Chondrocyte (in vitro differentiated cells): Measurements from ENCODE around the gene CEP44. TPM values are rescaled to one million over a fixed set of nuclear protein-coding genes. Genes with fewer than 3 reads are reported as not detected.
"Not testable (repeated sequence)": the region's sequence is repeated elsewhere in the genome, so short reads cannot be mapped to it uniquely, and the experiment has no call there.

Source experiments
- DNase-seq: peaks from one replicate; pipeline ENCODE4 v3.0.0; 2021; ENCODE audit warnings: mixed read lengths, low spot score
- H3K27ac Mint-ChIP-seq: one replicate; pipeline ENCODE4 v1.8.0; 2021; ENCODE audit warnings: mild to moderate bottlenecking, moderate library complexity, mixed read lengths; ENCODE audit not compliant: unreplicated experiment
- H3K27me3 Mint-ChIP-seq: 2 replicates; pipeline ENCODE4 v1.8.0; 2021; ENCODE audit warnings: low read depth, mixed read lengths
- H3K36me3 Mint-ChIP-seq: 2 replicates; pipeline ENCODE4 v1.8.0; 2021; ENCODE audit warnings: low read depth, mixed read lengths
- H3K4me1 Mint-ChIP-seq: 2 replicates; pipeline ENCODE4 v1.8.0; 2021; ENCODE audit warnings: low read depth, mild to moderate bottlenecking, mixed read lengths
- H3K4me3 Mint-ChIP-seq: one replicate; pipeline ENCODE4 v1.8.0; 2021; ENCODE audit warnings: mild to moderate bottlenecking, moderate library complexity, mixed read lengths; ENCODE audit not compliant: unreplicated experiment
- H3K9me3 Mint-ChIP-seq: 2 replicates; pipeline ENCODE4 v1.8.0; 2021; ENCODE audit warnings: low read depth, mixed read lengths
- CTCF ChIP-seq: fragments of 200-600 bp; sonication (generic); IDR thresholded peaks from 2 replicates; pipeline ENCODE4 v1.5.0; 2021; ENCODE audit warnings: antibody characterized with exemption, mild to moderate bottlenecking, moderate library complexity
- total RNA-seq: library from RNA; stranded (reverse); gene quantifications from 3 replicates; pipeline ENCODE4 v1.2.1, GENCODE V29; 2021

CEP44 gene
- total RNA-seq, 1 donor from 2014 or later: 8.7 TPM

GRCh38 chr4:174369985-174370384 is 86.3 kb downstream of the CEP44 start:
- no peak overlapping the region for H3K4me3 Mint-ChIP-seq
- TF ChIP-seq CTCF: no peak
- no peaks in the 10 kb centered on the region for H3K4me1 Mint-ChIP-seq
- DNase-seq: no peak
- no peak overlapping the region for H3K27ac Mint-ChIP-seq
- H3K9me3 Mint-ChIP-seq: no peaks in the 10 kb centered on the region
- peaks cover 38% of the 10 kb centered on the region for H3K27me3 Mint-ChIP-seq
- peaks cover 6% of the 10 kb centered on the region for H3K36me3 Mint-ChIP-seq

GRCh38 chr4:174373821-174374220 is 90.1 kb downstream of the CEP44 start:
- Mint-ChIP-seq H3K9me3 (peaks cover 2% of the 10 kb centered on the region), H3K4me1 (no peaks in the 10 kb centered on the region), H3K27me3 (peaks cover 45% of the 10 kb centered on the region), H3K4me3 (no peak overlapping the region), H3K27ac (no peak overlapping the region), H3K36me3 (peaks cover 4% of the 10 kb centered on the region)
- DNase-seq: no peak
- no peak for TF ChIP-seq CTCF

GRCh38 chr4:174375422-174375821 is 91.7 kb downstream of the CEP44 start:
- Mint-ChIP-seq H3K27ac (no peak overlapping the region), H3K4me3 (no peak overlapping the region), H3K4me1 (no peaks in the 10 kb centered on the region), H3K9me3 (peaks cover 2% of the 10 kb centered on the region), H3K36me3 (peaks cover 2% of the 10 kb centered on the region), H3K27me3 (peaks cover 48% of the 10 kb centered on the region)
- no peak for TF ChIP-seq CTCF
- DNase-seq: no peak

- Mint-ChIP-seq H3K4me1 (no peaks in the 10 kb centered on the region), H3K27me3 (peaks cover 47% of the 10 kb centered on the region), H3K9me3 (peaks cover 2% of the 10 kb centered on the region), H3K36me3 (peaks cover 2% of the 10 kb centered on the region), H3K27ac (no peak overlapping the region), H3K4me3 (no peak overlapping the region)
- TF ChIP-seq CTCF: no peak
- no peak for DNase-seq
Measured at GRCh38 chr4:174377613-174378012, 93.9 kb downstream of the CEP44 start.

GRCh38 chr4:174378951-174379350 is 95.2 kb downstream of the CEP44 start:
- peaks cover 49% of the 10 kb centered on the region for H3K27me3 Mint-ChIP-seq
- H3K9me3 Mint-ChIP-seq: peaks cover 2% of the 10 kb centered on the region
- peaks cover 2% of the 10 kb centered on the region for H3K36me3 Mint-ChIP-seq
- no peak for DNase-seq
- no peak overlapping the region for H3K4me3 Mint-ChIP-seq
- H3K4me1 Mint-ChIP-seq: no peaks in the 10 kb centered on the region
- no peak overlapping the region for H3K27ac Mint-ChIP-seq
- TF ChIP-seq CTCF: no peak

- peaks cover 44% of the 10 kb centered on the region for H3K27me3 Mint-ChIP-seq
- not testable (repeated sequence) for H3K36me3 Mint-ChIP-seq, H3K4me1 Mint-ChIP-seq, DNase-seq, H3K27ac Mint-ChIP-seq, H3K4me3 Mint-ChIP-seq, H3K9me3 Mint-ChIP-seq
Measured at GRCh38 chr4:174380206-174380605, 96.5 kb downstream of the CEP44 start.
